Gastrocnemius medialis (tissue), 4 donors: ENCODE measurements around the gene UCK1. TPM values are rescaled to one million over a fixed set of nuclear protein-coding genes. Genes with fewer than 3 reads are reported as not detected.
A peak's percentile ranks its signal among the peaks of the same experiment; 100 is the strongest.

ENCODE experiments used
- ATAC-seq, 2 donors: fragments of 150-250 bp; one replicate each; pipeline ENCODE4 v1.9.1; 2016
- DNase-seq, 2 donors: peaks; one replicate each; pipeline ENCODE4 v3.0.0-alpha.2; 2019
- H3K27ac ChIP-seq, 4 donors: fragments of 200-600 bp; sonication (generic); 1 replicate in 1 of 4; 2 replicates in 3 of 4; pipeline ENCODE4 v1.5.1; 2016 to 2018; ENCODE audit warnings: mild to moderate bottlenecking in 2 of 4, moderate library complexity in 1 of 4
- H3K27me3 ChIP-seq, 3 donors: fragments of 200-600 bp; sonication (generic) in 2 of 3; 1 replicate in 1 of 3; 2 replicates in 2 of 3; pipeline versions ENCODE4 v1.5.1 to v1.6.0; 2016 to 2019; ENCODE audit warnings: mild to moderate bottlenecking in 1 of 3, moderate library complexity in 1 of 3
- H3K36me3 ChIP-seq, 2 donors: fragments of 200-600 bp; sonication (generic) in 1 of 2; one replicate each; pipeline ENCODE4 v1.5.1; 2017 to 2018
- H3K4me1 ChIP-seq, 2 donors: fragments of 200-600 bp; sonication (generic) in 1 of 2; one replicate each; pipeline ENCODE4 v1.5.1; 2016 to 2017; ENCODE audit warnings: mild to moderate bottlenecking in 2 of 2
- H3K4me3 ChIP-seq, 4 donors: fragments of 200-600 bp; sonication (generic) in 3 of 4; 1 replicate in 1 of 4; 2 replicates in 3 of 4; pipeline ENCODE4 v1.5.1; 2016 to 2019; ENCODE audit warnings: mild to moderate bottlenecking in 2 of 4
- H3K9me3 ChIP-seq, 3 donors: fragments of 200-600 bp; sonication (generic) in 2 of 3; 1 replicate in 1 of 3; 2 replicates in 2 of 3; pipeline ENCODE4 v1.5.1; 2016 to 2019
- CTCF ChIP-seq, 5 experiments: fragments of 450-650 bp in 3 of 5; fragments of 200-600 bp in 2 of 5; sonication (generic) in 2 of 5; IDR thresholded peaks in 4 of 5; conservative IDR thresholded peaks in 1 of 5; 1 replicate in 4 of 5; 2 replicates in 1 of 5; pipeline ENCODE4 v1.5.1; 2016 to 2019; ENCODE audit warnings: antibody characterized with exemption in 5 of 5, mild to moderate bottlenecking in 3 of 5, moderate library complexity in 3 of 5
- POLR2A ChIP-seq, 2 donors: fragments of 450-650 bp; IDR thresholded peaks; one replicate each; pipeline ENCODE4 v1.6.1; 2017; ENCODE audit warnings: antibody characterized with exemption in 2 of 2, mild to moderate bottlenecking in 2 of 2, moderate library complexity in 2 of 2
- in situ Hi-C, 4 donors: fragments of 200-750 bp; cut with MboI; loops; one replicate each; pipeline versions ENCODE4 v1.15.0 to v1.8.0; 2017; ENCODE audit warnings: low sequenced_read_pairs in 4 of 4
- intact Hi-C: fragments of 100-400 bp; cut with DNase I; formaldehyde crosslinking; loops from one replicate; pipeline ENCODE4 v1.15.1; 2023; ENCODE audit warnings: low total_unique reads
- total RNA-seq, 4 donors: library from RNA; depleted of rRNA; stranded (reverse); fragments of >200 nt; gene quantifications; one replicate each; pipeline versions ENCODE4 v1.1.0 to v1.2.3, GENCODE V29; 2016

UCK1 gene
- 10 to 100 TPM; 39.7 to 86.9 (median 43.9) TPM for total RNA-seq

- in situ Hi-C loops (no loop called here), intact Hi-C loops (no loop called here)
- H3K9me3 ChIP-seq = no peaks in the 10 kb centered on the region
- ATAC-seq (peak; percentile 94 to 95), DNase-seq (peak; percentile 56 to 70)
- H3K4me3 ChIP-seq = peak within 1 kb of the TSS; percentile 76 to 99 (median 85)
- H3K36me3 ChIP-seq = peaks cover 0 to 37% of the 10 kb centered on the region in 2 donors
- TF ChIP-seq POLR2A (IDR thresholded peaks at IDR 0.05) (peak; percentile 68 to 74), CTCF (IDR thresholded peaks at IDR 0.05 in 4 of 5, conservative IDR thresholded peaks at IDR 0.05 in 1 of 5) (peak in 1 of 5 experiments; percentile 7)
- H3K27me3 ChIP-seq = no peaks in the 10 kb centered on the region
- peak within 1 kb of the TSS; percentile 75 to 96 (median 88) for H3K27ac ChIP-seq
- H3K4me1 ChIP-seq = peaks cover 13 to 14% of the 10 kb centered on the region in 2 donors
These were observed at the start of gene UCK1 for GRCh38 chr9:131530920-131531832. Gene UCK1 (minus strand): TSS chr9:131531263. CDS start chr9:131531174, 89 bp downstream.

DNA sequence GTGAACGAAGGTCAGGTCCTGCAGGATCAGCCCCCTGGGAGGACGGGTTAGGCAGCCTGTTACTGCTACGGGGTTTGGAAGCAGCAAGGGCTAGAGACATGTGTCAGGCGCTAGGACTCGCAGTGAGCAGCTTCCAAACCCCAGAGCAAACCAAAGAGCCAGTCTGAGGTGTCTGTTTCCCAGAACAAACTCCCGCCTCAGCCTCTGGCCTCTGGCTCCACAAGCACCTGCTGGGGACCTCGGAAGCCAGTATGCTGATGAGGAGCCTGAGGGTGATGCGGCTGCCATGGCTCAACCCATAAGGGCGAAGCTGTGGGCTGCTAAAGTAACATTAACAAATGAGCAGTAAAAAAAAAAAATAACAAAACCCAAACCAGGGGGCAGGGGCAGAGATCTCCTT, 49.3 kb upstream of the UCK1 start:
- no peak for ATAC-seq
- in situ Hi-C loops = loop anchor here in 1 of 4 donors (25.0 kb wide), 1 partner anchor 682 kb away; no protein-coding TSS in a partner anchor
- no peaks in the 10 kb centered on the region for H3K27me3 ChIP-seq

GRCh38 chr9:131579789-131580211, 48.7 kb upstream of the UCK1 start:
- Histone ChIP-seq H3K9me3 (no peaks in the 10 kb centered on the region), H3K4me1 (peaks cover 0 to 3% of the 10 kb centered on the region in 2 donors), H3K4me3 (no peak overlapping the region), H3K27ac (no peak overlapping the region), H3K36me3 (peaks cover 0 to 92% of the 10 kb centered on the region in 2 donors), H3K27me3 (no peaks in the 10 kb centered on the region)
- peak in 1 of 2 donors; percentile 59 for ATAC-seq
- in situ Hi-C loops = loop anchor here in 1 of 4 donors (25.0 kb wide), 1 partner anchor 683 kb away; no protein-coding TSS in a partner anchor
- TF ChIP-seq CTCF (IDR thresholded peaks at IDR 0.05 in 4 of 5, conservative IDR thresholded peaks at IDR 0.05 in 1 of 5) (no peak), POLR2A (IDR thresholded peaks at IDR 0.05) (no peak)
- intact Hi-C loops = no loop called here
- no peak for DNase-seq

More for the DNA sequence above, 49.3 kb upstream of the UCK1 start:
- Histone ChIP-seq H3K27ac (no peak overlapping the region), H3K4me1 (peaks cover 0 to 3% of the 10 kb centered on the region in 2 donors), H3K9me3 (no peaks in the 10 kb centered on the region), H3K36me3 (peaks cover 0 to 92% of the 10 kb centered on the region in 2 donors), H3K4me3 (no peak overlapping the region)
- intact Hi-C loops = no loop called here
- no peak for DNase-seq
- TF ChIP-seq POLR2A (IDR thresholded peaks at IDR 0.05) (no peak), CTCF (IDR thresholded peaks at IDR 0.05 in 4 of 5, conservative IDR thresholded peaks at IDR 0.05 in 1 of 5) (no peak)

DNA sequence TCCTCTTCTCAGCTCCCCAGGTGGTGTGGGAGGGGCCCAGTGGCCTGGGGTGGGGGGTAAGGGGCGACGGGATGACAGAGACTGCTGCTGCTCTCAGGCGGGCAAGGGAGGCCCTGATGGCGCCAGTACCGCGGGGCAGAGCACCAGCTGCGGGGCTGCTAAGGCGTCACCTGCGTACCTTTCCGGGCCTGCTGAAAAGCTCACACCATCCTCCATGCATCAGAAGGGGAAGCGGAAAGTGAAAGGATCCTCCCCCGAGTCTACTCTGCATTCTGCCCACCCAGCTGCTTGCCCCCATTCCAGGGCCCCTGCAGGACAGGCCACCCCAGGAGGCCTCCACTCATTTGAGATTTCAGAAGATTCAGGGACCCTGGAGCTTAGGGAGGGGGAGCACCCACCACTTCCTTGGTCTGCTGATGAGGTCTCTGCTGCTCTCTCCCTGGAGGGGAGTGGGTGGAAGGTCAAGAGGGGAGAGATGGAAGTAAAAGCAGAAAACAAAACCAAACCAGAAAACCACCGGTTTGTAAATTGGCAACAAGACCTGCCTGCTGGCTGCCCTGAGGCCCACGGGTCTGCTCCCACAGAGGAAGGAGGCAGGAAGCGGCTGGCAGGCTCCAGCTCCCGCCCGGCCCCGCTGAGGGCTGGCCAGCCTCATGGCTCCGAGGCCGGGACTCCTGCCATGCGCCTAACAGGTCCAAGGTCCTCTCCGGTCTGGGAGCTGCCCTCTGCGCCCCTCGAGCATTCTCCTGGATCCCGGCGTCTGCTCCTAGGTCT, 47.9 kb upstream of the UCK1 start:
- in situ Hi-C loops = loop anchor here in 1 of 4 donors (25.0 kb wide), 1 partner anchor 683 kb away; no protein-coding TSS in a partner anchor

More for the DNA sequence above, 47.9 kb upstream of the UCK1 start:
- Histone ChIP-seq H3K36me3 (peaks cover 0 to 90% of the 10 kb centered on the region in 2 donors), H3K4me1 (peaks cover 0 to 3% of the 10 kb centered on the region in 2 donors), H3K9me3 (no peaks in the 10 kb centered on the region), H3K27ac (no peak overlapping the region), H3K4me3 (no peak overlapping the region), H3K27me3 (no peaks in the 10 kb centered on the region)
- TF ChIP-seq POLR2A (IDR thresholded peaks at IDR 0.05) (no peak), CTCF (IDR thresholded peaks at IDR 0.05 in 4 of 5, conservative IDR thresholded peaks at IDR 0.05 in 1 of 5) (no peak)
- DNase-seq (no peak), ATAC-seq (no peak)
- intact Hi-C loops = no loop called here
